Activated CD4-positive, alpha-beta T cell treated with anti-CD3 and anti-CD28 coated beads, Interleukin-2, amount 10 ng/mL, durations not matched to agents 7 days and 5 days (primary cell): ENCODE measurements around the gene DOK6. TPM values are rescaled to one million over a fixed set of nuclear protein-coding genes. Genes with fewer than 3 reads are reported as not detected.
"Not testable (repeated sequence)": the region's sequence is repeated elsewhere in the genome, so short reads cannot be mapped to it uniquely, and the experiment has no call there.

Source experiments
- CTCF ChIA-PET: fragments of 350-600 bp; sonication (Branson Sonifier 250); formaldehyde crosslinking; loops from one replicate; lab custom pipeline; 2021; ENCODE audit warnings: antibody characterized with exemption; lab: Charles Lee
- POLR2A ChIA-PET: fragments of 350-600 bp; sonication (Branson Sonifier 250); formaldehyde crosslinking; loops from one replicate; lab custom pipeline; 2021; ENCODE audit warnings: antibody characterized with exemption; lab: Charles Lee
- DNase-seq: peaks from one replicate; pipeline ENCODE4 v3.0.0-alpha.2; 2020
- H3K27ac Mint-ChIP-seq: one replicate; pipeline ENCODE4 v1.8.0; 2021; ENCODE audit warnings: mild to moderate bottlenecking, moderate library complexity, mixed read lengths
- H3K27me3 Mint-ChIP-seq: one replicate; pipeline ENCODE4 v1.8.0; 2021; ENCODE audit warnings: mixed read lengths
- H3K36me3 Mint-ChIP-seq: one replicate; pipeline ENCODE4 v1.8.0; 2021; ENCODE audit warnings: low read depth, mixed read lengths
- H3K4me1 Mint-ChIP-seq: one replicate; pipeline ENCODE4 v1.8.0; 2021; ENCODE audit warnings: mixed read lengths
- H3K4me3 Mint-ChIP-seq: one replicate; pipeline ENCODE4 v1.8.0; 2021; ENCODE audit warnings: mild to moderate bottlenecking, moderate library complexity, mixed read lengths
- H3K9me3 Mint-ChIP-seq: one replicate; pipeline ENCODE4 v1.8.0; 2021; ENCODE audit warnings: mixed read lengths
- total RNA-seq, 2 experiments: library from RNA; stranded (reverse); gene quantifications; one replicate each; pipeline ENCODE4 v1.2.3, GENCODE V29; 2021

DOK6 gene
- total RNA-seq, 2 experiments from 2014 or later = not detected

DNA sequence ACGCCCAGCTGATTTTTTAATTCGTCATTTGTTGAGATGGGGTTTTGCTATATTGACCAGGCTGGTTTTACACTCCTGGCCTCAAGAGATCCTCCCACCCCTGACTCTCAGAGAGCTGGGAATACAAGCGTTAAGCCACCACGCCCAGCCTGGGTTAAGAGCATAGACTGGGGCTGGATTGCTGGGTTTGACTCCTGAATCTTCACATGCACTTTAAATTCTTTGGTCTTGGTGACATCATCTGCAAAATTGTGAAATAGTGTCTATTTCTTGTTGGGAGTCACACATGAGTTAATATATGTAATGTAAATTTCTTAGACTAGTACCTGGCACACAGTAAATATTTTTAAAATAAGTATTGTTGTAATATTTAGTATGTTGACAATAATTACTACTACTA lies 257.4 kb downstream of the DOK6 start:
- ChIA-PET POLR2A (no interaction called here), CTCF (no interaction called here)
- Mint-ChIP-seq H3K9me3 (no peaks in the 10 kb centered on the region), H3K36me3 (no peaks in the 10 kb centered on the region), H3K27me3 (peaks cover 17% of the 10 kb centered on the region), H3K27ac (no peak overlapping the region), H3K4me3 (no peak overlapping the region), H3K4me1 (no peaks in the 10 kb centered on the region)
- no peak for DNase-seq

DNA sequence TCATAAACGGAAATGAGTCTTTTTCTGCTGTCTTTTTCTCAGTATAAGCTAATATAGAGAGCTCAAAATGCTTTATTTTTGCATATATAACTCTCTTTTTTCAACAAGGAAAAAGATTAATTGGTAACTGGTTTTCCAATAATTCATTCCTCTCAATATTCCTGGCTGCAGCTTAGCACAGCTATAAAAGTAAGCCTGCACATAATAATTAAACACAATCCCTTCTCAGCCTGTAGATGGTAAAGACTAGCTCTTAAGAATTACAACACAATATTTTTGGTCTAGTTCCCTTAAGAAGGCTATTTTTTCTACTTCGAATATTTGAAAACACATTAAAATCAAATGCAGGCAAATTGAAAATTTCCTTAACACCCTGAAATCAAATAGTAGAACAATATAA lies 258.0 kb downstream of the DOK6 start:
- no peak for DNase-seq
- Mint-ChIP-seq H3K36me3 (no peaks in the 10 kb centered on the region), H3K4me1 (no peaks in the 10 kb centered on the region), H3K27ac (no peak overlapping the region), H3K4me3 (no peak overlapping the region), H3K27me3 (peaks cover 13% of the 10 kb centered on the region), H3K9me3 (no peaks in the 10 kb centered on the region)
- ChIA-PET CTCF (no interaction called here), POLR2A (no interaction called here)

- Mint-ChIP-seq H3K4me3 (no peak overlapping the region), H3K36me3 (no peaks in the 10 kb centered on the region), H3K27me3 (peaks cover 9% of the 10 kb centered on the region), H3K9me3 (no peaks in the 10 kb centered on the region), H3K4me1 (no peaks in the 10 kb centered on the region), H3K27ac (no peak overlapping the region)
- DNase-seq = no peak
- CTCF ChIA-PET = interaction anchor here (0.6 kb wide), 1 partner anchor 15 kb away, joined by 3 read pairs; no protein-coding TSS in a partner anchor
- POLR2A ChIA-PET = no interaction called here
Observed at GRCh38 chr18:69659142-69659651, 258.5 kb downstream of the DOK6 start.

- H3K4me3 Mint-ChIP-seq, H3K27ac Mint-ChIP-seq, H3K36me3 Mint-ChIP-seq, DNase-seq, H3K27me3 Mint-ChIP-seq, POLR2A ChIA-PET, H3K4me1 Mint-ChIP-seq, H3K9me3 Mint-ChIP-seq: not testable (repeated sequence)
- CTCF ChIA-PET = interaction anchor here (1.1 kb wide), 1 partner anchor 17 kb away, joined by 3 read pairs; no protein-coding TSS in a partner anchor
Observed at GRCh38 chr18:69662090-69662489, 261.4 kb downstream of the DOK6 start.

- POLR2A ChIA-PET = no interaction called here
- no peaks in the 10 kb centered on the region for H3K36me3 Mint-ChIP-seq
- peaks cover 11% of the 10 kb centered on the region for H3K27me3 Mint-ChIP-seq
- no peak overlapping the region for H3K4me3 Mint-ChIP-seq
- H3K9me3 Mint-ChIP-seq = no peaks in the 10 kb centered on the region
- H3K27ac Mint-ChIP-seq = no peak overlapping the region
- no peaks in the 10 kb centered on the region for H3K4me1 Mint-ChIP-seq
- CTCF ChIA-PET = no interaction called here
- no peak for DNase-seq
Observed at GRCh38 chr18:69664399-69664798, 263.7 kb downstream of the DOK6 start.

DNA sequence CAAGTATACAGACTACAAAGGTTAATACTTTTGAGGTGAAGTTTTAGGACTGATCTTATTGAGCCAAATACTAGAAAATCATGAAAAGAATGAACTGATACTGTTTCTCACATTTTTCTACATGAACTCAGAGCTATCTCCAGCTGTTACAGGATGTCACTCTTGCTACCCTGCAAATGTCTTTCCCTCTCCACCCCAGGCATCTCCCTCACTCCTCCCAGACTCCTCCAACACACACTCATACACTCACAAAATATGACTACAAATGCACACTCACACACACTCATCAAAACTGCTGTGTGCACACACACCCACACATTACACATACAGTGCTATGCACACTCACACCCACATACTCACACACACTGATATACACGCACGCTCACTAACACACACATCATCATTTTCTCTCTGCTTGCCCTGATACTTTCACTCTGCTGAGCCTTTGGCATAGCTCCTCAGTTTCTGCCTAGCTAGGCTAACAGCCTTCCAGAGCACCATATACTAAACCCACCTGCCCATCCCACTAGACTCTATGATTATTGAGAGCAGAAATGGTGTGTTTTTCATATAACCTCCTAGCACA lies 273.7 kb downstream of the DOK6 start:
- H3K27me3 Mint-ChIP-seq = peaks cover 5% of the 10 kb centered on the region
- no peak overlapping the region for H3K4me3 Mint-ChIP-seq
- no peaks in the 10 kb centered on the region for H3K9me3 Mint-ChIP-seq
- CTCF ChIA-PET = no interaction called here
- H3K4me1 Mint-ChIP-seq = no peaks in the 10 kb centered on the region
- H3K27ac Mint-ChIP-seq = no peak overlapping the region
- no peak for DNase-seq
- POLR2A ChIA-PET = no interaction called here
- H3K36me3 Mint-ChIP-seq = no peaks in the 10 kb centered on the region

GRCh38 chr18:69674966-69675365 lies 274.3 kb downstream of the DOK6 start:
- ChIA-PET CTCF (no interaction called here), POLR2A (no interaction called here)
- Mint-ChIP-seq H3K27ac (no peak overlapping the region), H3K27me3 (peaks cover 5% of the 10 kb centered on the region), H3K36me3 (no peaks in the 10 kb centered on the region), H3K9me3 (no peaks in the 10 kb centered on the region), H3K4me3 (no peak overlapping the region), H3K4me1 (no peaks in the 10 kb centered on the region)
- no peak for DNase-seq

DNA sequence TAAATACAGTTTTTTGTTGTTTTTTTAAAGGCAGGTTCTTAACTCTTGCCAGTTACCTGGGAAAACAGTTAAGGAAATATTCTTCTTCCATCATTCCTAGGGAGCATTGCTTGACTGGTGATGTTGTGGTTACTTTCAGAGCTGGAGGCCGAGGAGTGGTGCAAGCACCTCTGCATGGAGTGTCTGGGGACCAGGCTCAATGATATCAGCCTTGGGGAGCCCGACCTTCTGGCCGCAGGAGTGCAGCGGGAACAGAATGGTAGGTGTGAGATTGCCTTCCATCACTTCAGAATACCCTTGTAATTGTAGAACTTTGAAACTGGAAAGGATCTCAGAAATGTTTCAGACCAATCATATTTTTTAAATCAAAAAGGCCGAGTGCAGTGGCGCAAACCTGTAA lies 276.9 kb downstream of the DOK6 start:
- Mint-ChIP-seq H3K4me3 (no peak overlapping the region), H3K36me3 (no peaks in the 10 kb centered on the region), H3K9me3 (no peaks in the 10 kb centered on the region), H3K4me1 (no peaks in the 10 kb centered on the region), H3K27ac (no peak overlapping the region), H3K27me3 (peaks cover 2% of the 10 kb centered on the region)
- DNase-seq = no peak
- POLR2A ChIA-PET = no interaction called here
- CTCF ChIA-PET = no interaction called here

DNA sequence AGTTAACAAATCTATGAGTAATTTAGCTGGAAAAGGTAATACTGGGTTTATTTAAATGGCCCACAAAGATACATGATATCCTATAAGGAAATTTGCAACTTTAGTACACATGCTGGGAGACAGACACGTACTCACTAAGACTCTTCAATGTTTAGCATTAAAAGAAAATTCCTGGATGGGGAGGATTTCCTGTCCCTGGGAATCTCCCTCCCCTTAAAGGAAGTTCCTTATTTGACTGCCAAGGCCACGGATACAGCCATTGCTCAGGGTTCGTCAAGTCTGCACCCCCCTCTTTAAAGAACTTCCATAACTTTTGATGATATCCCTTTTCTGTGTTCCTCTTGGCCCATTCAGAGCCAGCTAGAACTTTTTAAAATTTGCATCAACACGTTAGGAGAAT lies 279.4 kb downstream of the DOK6 start:
- H3K27me3 Mint-ChIP-seq = peaks cover 2% of the 10 kb centered on the region
- DNase-seq = no peak
- POLR2A ChIA-PET = no interaction called here
- no peaks in the 10 kb centered on the region for H3K36me3 Mint-ChIP-seq
- H3K4me1 Mint-ChIP-seq = no peaks in the 10 kb centered on the region
- H3K4me3 Mint-ChIP-seq = no peak overlapping the region
- CTCF ChIA-PET = no interaction called here
- H3K9me3 Mint-ChIP-seq = no peaks in the 10 kb centered on the region
- H3K27ac Mint-ChIP-seq = no peak overlapping the region

DNA sequence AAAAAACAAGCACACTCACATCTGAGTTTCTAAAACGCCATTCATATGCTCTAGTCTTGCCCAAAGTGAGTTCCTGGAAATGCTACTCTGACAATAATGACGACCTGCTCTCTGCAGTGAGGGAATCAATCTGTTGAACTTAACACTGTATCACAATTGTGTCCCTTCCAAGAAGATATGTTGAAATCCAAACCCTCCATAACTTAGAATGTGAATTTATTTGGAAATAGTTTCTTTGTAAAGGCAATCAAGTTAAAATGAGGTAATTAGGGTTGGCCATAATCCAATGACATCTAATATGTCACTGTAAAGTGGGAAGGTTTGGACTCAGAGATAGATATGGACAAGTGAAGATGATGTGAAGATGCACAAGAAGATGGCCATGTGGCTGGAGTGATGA lies 282.5 kb downstream of the DOK6 start:
- Mint-ChIP-seq H3K4me3 (no peak overlapping the region), H3K4me1 (no peaks in the 10 kb centered on the region), H3K9me3 (no peaks in the 10 kb centered on the region), H3K36me3 (no peaks in the 10 kb centered on the region), H3K27ac (no peak overlapping the region), H3K27me3 (peaks cover 2% of the 10 kb centered on the region)
- CTCF ChIA-PET = no interaction called here
- DNase-seq = no peak
- POLR2A ChIA-PET = no interaction called here

- no peak for DNase-seq
- Mint-ChIP-seq H3K4me1 (no peaks in the 10 kb centered on the region), H3K36me3 (no peaks in the 10 kb centered on the region), H3K27ac (no peak overlapping the region), H3K4me3 (no peak overlapping the region), H3K27me3 (peaks cover 2% of the 10 kb centered on the region), H3K9me3 (no peaks in the 10 kb centered on the region)
- CTCF ChIA-PET = no interaction called here
- POLR2A ChIA-PET = no interaction called here
Observed at GRCh38 chr18:69684789-69685188, 284.1 kb downstream of the DOK6 start.

DNA sequence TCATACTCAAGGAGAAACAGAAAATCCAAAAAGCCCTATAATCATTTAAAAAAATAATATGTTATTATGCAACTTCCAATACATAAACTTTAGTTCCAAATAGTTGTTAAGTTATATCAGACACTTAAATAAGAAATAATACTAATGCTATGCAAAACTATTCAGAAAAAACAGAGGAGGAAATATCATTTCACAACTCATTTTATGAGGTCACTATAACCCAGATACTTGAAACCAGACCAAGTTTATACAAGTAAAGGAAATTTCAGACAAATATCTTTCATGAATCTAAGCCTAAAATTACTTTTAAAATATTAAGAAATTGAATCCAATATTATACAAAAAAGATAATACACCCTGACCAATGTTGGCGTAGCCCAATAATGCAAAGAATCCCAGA lies 286.2 kb downstream of the DOK6 start:
- no peaks in the 10 kb centered on the region for H3K36me3 Mint-ChIP-seq
- H3K4me3 Mint-ChIP-seq = no peak overlapping the region
- DNase-seq = no peak
- no peaks in the 10 kb centered on the region for H3K9me3 Mint-ChIP-seq
- no peak overlapping the region for H3K27ac Mint-ChIP-seq
- CTCF ChIA-PET = no interaction called here
- H3K27me3 Mint-ChIP-seq = peaks cover 2% of the 10 kb centered on the region
- POLR2A ChIA-PET = no interaction called here
- no peaks in the 10 kb centered on the region for H3K4me1 Mint-ChIP-seq

DNA sequence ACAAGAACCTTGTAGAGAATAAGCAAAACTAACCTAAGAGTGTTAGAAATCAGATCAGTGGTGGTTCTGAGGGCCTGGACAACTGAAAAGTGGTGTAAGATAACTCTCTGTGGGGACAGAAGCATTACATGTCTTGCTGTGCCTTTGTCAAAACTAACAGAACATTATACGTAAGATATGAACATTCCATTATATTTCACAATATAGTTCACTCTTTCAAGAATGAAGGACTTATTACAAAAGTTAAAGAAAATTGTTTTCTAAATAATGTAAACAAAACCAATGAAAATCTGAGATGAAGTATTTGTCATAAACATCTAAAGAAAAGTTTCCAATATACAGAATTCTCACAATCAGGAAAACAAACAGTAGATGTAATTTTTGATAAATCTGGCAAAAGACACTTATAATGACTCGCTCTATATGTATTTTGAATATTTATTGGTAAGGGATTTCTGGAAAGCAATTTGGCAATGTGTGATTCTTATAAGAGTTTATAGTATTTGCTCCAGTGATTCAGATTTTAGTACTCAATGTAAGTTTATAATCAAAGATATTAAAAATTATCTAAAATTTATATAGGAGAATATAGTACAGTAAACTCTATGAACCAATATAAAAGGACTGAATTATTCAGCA lies 288.6 kb downstream of the DOK6 start:
- no peak for DNase-seq
- Mint-ChIP-seq H3K9me3 (no peaks in the 10 kb centered on the region), H3K36me3 (no peaks in the 10 kb centered on the region), H3K4me3 (no peak overlapping the region), H3K4me1 (no peaks in the 10 kb centered on the region), H3K27ac (no peak overlapping the region), H3K27me3 (peaks cover 2% of the 10 kb centered on the region)
- CTCF ChIA-PET = no interaction called here
- POLR2A ChIA-PET = no interaction called here
